HG02588 (cell line): ENCODE results near the gene VSTM5.

Source experiments
- ATAC-seq: cut with Tn5 transposase; IDR thresholded peaks from one replicate; pipeline ENCODE4 v1.9.1; 2021; ENCODE audit warnings: mild to moderate bottlenecking, moderate library complexity; ENCODE audit not compliant: unreplicated experiment

The VSTM5 gene

DNA sequence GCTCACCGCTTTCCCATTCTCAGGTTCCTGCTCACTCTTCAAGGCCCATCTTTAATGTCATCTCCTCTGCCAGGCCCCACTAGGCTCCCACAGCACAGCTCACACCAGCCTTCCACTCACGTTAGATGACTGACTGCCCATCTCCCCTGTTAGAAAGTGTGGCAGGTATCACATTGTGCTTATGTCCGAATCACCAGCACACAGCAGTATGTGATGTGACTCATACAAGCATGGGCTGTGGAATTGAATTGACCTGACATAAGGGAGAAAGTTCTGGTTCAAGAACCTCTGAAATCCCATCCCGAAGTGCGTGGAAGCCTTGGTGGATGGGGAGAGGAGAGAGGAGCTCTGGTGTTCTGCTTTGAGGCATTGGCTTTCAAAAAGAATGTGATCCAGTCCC lies 6.5 kb downstream of the VSTM5 start:
- no peak for ATAC-seq

DNA sequence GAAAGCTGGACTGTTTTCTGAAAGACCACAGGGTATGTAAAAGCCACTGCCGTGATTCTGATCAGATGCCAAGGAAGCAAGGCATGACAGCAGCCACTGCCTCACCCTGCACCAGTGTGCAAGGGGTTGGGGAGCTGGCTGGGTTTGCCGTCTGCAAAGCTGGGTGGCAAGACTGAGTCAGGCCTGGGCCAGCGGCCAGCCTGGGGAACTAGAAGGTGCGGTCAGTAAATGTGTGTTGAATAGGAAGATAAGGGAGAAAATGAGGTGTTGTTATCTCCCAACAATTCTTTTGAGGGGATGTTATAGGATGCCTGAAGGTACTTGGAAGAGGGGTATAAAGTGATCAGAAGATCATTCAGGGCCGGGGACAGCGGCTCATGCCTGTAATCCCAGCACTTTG lies 8.0 kb downstream of the VSTM5 start:
- no peak for ATAC-seq

DNA sequence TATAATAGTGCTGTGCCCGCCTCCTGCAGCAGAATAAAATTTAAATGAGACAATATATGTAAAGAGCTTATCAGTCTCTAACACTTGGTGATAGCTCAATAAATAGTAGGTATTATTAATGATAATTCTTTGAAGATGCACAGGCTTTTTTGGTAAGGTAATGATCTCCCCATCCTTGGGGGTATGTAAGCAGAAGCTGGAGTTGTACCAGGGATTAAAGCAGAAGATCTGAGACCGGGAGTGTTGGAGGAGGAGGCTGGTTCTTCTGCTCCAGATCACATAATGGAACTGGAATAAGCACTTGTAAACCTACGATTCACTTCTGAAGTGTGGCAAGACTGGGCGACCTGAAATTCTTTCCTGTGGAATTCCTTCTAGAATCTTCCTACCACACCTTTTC lies 8.4 kb downstream of the VSTM5 start:
- no peak for ATAC-seq

DNA sequence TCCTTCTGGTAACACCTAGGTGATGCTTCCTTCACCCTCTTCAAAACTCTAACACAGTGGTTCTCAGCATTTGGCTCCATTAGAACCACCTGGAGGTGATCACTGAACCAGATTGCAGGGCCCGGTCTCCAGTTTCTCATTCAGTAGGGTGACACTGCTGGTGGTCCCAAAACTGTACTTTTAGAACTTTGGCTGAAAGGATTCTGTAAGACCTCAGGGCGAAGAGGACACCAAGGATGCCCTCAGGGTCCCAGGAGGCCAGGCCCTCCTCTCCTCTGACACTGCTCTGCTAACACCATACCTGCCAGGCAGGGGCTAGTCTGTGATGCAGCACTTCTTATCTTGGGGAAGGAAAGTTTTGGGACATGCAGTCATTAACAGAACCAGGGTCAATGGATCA lies 9.0 kb downstream of the VSTM5 start:
- no peak for ATAC-seq

DNA sequence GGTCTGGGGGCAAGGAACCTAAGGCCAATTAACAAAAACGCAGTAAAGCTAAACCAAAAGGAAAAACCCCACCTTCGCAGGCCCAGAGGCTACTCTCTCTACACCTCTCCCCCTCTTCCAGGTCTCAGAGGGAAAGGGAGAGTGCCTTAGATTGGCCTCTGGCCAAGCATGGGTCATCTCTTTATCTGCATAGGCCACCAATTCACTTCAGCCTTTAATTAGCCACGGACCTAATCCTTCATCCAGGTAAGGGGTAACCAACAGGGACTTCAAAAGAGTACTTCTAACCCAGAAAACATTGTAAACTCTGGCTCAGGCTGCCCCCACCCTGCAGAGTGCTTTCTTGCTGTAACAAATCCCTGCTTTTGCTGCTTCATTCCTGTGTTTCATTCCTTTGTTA lies 9.4 kb downstream of the VSTM5 start:
- no peak for ATAC-seq

DNA sequence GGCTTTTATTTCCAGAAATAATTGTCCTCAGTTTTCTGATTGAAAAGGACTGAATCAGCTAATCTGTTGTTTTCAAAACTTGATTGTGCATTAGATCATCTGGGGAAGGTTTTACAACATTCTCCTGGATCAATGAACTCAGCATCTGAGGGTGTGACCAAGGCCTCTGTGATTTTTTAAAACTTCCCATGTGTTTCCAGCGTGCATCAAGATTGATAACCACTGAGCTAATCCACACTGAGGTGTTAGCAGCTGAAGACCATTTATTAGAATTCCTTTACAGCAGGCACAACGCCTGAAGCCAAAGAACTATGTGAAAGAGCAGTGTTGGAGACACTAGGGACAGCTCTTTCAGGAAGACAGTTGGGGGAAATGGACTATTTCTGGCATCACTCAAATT lies 10.2 kb downstream of the VSTM5 start:
- no peak for ATAC-seq

DNA sequence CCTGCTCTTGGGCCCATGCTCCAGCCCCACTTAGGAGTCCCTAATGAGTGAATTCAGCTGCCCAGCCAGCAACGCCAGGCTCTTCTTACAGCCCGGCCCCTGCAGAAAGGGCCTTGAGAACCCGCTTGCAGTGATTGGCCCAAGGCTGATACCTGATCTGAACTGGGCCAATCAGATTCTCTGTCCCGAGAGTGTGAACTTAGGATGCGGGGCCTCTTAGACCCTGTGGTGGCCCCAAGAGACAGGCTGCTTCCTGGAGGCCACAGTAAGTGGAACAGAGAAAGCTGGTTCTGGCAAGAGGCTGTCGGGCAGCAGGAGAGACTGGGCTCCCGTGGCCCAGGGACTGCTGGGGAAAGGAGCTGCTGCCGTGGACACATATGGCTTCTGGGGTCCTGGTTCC lies 11.5 kb downstream of the VSTM5 start:
- ATAC-seq: no peak

DNA sequence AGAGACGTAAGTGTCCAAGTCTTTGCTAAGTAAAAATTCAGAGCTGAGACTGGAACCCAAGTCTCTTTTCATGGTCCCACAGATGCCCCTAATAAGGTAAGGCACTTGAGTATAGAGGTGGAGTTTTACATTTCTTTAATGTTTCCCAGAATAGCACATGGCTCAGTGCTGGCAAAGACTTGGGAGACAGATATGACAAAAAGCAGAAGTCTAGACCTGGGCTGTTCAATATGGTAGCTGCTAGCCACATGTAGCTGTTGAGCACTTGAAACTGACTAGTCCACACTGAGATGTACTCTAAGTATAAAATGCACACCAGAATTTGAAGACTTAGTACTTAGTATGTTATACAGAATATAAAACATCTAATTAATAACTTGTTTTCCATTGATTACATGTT lies 17.6 kb downstream of the VSTM5 start:
- no peak for ATAC-seq

DNA sequence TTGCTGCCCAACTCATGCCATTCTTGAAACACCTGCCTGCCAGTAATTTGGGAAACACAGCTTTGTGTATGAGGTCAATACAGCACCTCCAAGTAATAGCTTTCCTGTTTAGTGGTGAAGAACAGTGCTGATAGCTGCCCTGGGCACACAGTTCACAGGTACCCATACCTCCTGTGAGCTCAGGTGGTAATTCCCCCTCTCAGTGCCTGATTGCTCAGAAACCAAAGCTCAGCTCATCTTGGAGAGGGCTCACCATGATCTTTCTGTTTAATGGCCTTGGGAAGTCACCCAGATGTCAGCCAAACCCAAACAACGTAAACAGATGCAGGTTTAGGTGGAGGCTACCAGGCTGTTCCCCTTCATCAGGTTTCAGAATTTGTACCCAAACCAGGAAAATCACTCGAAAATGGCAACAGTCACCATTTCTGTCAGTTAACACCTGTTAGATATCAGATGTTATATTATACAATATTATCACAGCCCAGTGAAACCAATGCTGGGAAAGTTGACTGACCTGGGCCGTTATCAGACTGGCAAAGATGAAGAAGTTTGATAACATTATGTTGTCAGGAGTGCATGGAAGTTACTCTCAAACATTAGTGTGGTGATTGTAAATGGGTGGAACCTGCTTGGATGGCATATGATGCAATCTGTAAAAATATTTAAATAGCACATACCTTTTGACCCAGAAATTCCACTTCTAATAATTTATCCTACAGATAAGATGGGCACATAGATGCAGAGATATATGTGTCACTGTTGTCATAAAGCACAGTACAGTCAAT lies 18.9 kb downstream of the VSTM5 start:
- ATAC-seq: no peak

DNA sequence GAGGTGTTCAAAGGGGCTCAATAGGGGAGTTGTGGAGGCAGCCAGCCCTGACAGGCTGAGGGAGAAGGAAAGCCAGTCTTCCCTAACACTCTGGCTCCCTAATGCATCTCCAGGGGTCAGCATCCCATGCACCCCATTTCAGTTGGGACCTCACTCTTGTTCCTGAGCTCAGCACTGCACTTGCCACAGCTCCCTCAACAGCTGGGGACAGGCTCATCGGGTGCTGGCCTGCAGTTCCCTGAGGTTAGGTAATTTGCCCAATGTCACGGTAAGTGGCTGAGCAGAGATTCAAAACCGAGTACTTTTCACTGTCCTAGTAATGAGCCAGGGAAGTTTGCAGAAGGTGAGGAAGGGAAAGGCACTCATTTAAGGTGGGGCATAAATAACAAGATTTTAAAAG lies 20.8 kb downstream of the VSTM5 start:
- no peak for ATAC-seq

DNA sequence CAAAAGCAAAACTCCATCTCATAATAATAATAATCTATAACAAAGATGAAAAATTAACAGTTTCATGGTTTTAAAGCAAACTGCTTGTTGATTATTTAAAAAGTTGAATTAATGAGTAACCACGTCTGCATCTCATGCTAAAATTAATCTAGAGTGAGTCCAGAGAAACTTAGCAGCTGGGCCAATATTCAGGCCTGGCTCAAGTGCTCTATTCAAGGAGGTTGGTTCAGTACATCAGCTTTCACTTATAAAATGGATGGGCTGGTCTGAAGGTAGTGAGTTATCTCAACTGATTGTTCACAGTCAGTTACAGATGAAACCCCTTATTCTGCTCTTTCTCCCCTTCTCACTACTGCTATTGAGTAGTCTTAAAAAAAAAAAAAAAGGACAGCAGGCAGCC lies 23.1 kb downstream of the VSTM5 start:
- ATAC-seq: no peak

DNA sequence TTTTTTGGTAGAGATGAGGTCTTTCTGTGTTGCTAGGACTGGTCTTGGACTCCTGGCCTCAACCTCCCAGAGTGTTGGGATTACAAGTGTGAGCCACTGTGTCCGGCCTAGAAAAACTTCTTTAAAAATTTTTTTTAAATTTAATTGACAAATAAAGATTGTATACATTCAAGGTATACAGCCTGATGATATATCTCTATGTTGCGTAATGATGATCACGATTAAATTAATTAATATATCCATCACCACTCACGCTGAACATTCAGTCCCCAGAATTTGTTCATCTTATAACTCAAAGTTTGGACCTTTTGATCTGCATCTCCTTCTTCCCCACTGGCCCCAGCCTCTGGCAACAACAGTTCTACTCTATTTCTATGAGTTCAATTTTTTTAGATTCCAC lies 27.2 kb downstream of the VSTM5 start:
- ATAC-seq: no peak

DNA sequence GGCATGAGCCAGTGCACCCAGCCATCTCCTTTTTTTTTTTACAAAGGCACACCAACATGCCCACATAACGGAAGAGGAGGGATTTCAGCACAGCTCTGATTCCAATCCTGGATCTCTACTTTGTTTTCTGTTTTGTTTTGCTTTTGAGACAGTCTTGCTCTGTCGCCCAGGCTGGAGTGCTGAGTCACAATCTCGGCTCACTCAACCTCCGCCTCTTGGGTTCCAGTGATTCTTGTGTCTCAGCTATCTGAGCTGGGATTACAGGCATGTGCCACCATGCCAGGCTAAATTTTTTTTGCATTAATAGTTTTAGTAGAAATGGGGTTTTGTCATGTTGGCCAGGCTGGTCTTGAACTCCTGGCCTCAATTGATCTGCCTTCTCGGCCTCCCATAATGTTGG lies 28.1 kb downstream of the VSTM5 start:
- ATAC-seq: no peak

DNA sequence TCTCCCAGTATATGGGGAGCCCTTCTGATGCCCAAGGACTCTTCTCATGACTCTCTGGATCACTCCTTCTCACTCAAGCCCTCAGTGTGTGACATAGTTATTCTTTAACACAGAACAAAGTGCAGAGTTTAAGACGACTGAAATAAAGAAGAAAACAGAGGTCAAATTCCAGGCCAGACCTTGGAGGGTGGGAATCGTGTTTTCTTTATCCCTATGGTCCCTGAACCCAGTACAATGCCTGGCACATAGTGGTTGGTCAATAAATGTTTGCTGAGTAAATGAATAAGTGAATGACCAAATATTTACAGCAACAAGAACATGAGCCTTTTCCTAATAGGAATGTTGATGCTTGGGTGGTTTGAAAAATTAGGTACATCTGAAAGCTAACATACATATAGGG lies 28.8 kb downstream of the VSTM5 start:
- no peak for ATAC-seq

DNA sequence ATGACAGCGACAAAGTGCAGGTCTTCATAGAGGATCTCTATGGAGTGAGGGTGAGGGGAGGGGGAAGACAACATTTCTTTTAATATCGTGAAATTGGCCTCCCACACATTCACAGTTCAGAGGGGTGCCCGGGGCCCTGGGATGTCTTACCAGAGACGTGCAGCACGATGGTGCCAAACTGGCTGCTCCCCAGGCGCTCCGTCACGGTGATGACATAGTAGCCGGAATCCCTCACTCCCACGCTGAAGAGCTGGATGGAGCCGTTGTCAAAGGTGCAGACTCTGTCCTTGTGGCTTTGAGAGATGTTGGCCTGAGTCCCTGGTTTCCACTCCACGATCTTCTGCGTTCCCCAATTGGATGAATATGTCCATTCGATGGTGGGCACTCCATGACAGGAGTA lies 29.6 kb downstream of the VSTM5 start:
- no peak for ATAC-seq

DNA sequence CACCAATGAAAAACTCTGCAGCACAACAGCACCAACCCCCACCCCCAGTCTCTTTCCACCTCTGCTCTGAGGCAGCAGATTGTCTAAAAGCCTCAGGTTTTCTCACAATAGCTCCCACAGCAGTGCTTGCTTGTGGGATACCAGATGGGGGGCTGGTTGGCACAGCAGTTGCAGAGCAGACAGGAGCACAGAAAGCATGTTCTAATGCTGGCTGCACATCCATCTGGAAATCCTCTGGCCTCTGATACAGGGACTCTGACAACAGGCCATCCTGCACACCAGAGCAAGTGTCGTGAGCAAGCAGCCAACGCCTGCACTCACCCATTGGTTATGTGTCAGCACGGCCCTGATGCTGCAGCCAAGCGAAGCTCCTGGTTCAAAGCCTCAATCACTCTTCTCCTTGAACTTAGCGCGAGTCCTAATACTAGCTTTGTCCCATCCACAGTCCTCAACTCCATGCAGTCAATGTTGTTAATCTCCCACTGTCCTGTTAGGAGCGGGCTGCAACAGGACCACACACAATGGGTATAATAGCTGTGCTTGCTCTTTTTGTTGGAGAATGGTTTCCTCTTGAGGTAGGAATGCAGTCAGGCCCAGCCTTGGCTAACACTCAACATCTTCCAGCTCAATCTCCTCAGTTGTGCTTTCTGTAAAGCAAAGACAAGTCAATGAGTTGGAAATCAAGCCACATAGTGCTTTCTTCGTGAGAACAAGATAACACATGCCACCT lies 30.3 kb downstream of the VSTM5 start:
- no peak for ATAC-seq

DNA sequence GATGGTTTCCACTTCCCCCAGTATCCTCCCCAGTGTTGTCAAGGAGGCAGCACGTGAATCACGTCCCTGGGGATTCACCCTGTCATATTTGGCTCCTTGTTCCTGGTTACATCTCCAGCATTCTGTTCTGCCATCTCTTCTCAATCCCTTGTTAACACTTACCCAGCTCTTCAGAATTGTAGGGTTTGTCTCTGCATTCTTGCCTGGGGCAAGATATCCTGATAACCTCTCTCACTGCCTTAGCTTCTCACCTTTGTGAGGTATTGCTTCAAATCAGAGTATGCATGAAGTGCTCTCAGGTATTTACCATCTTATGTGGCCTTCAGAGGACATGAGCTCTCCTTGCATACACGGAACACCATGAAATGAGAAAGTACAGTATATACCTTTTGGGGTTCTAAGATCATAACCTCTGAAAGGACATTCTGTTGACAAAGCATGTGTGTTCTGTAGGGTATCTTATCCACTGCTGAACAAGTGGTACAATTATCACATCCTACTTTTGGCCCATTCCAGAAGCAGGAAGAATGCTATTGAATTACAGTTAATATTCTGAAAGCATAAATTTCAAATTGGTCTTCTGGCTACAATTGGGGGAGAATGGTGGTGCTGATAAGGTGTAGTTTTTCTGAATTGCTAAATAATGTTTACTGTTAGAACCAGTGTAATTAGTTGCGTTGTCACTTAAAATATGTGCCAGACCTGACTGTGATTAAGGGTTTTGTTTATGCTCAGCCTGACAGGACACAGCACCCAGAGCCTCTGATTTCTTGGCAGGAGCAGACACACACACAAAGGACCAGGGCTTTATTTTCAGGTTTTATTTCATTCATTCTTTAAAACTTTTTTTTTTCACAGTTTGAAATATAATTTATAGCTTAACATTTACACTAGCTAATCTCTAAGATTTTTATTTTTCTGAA lies 32.7 kb downstream of the VSTM5 start:
- no peak for ATAC-seq

DNA sequence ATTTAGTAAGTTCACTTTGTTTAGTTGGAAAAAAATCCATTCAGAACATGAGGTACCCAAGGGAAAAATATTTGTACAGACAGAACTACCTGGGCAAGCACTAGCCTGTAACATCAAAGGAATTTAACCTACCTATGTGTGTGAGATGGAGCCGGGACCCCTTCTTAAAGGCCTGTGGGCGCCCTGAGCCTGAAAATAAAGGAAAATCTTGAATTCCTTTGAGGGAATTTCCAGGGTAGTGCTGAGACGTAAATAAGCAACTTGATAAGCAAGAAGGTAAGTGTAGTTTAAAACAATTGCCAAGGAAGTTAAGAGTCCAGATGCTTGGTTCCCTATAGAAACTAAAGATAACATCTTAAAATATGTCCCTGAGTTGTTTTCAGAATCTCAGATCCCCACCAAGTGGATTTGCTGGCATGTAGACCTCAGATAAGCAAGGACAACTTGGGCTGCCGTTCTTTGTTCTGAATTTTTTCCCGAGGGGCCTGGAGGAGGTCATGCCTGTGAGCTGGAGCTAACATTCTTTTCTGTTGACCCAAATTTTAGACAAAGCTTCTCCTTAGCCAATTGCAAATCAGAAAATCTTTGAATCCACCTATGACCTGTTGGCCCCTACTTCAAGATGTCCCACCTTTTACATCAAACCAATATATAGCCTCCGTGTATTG lies 35.3 kb downstream of the VSTM5 start:
- ATAC-seq: no peak

DNA sequence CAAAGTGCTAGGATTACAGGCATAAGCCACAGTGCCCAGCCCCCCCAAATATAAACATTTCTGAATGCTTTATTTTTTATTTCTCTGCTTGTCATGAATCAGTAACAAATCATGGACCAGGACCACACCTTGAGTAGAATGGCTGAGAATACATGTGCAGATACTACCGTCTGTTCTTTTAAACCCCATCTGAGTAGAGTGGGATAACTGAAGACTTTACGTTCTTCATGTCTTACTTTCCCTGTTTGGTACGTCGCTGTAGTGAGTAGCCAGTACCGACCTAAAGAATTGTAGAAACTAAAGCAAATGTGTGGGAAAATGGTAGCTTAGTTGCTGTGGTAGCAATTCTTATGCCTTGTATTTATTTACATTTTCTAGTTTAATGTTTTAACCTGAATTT lies 36.4 kb downstream of the VSTM5 start:
- no peak for ATAC-seq

DNA sequence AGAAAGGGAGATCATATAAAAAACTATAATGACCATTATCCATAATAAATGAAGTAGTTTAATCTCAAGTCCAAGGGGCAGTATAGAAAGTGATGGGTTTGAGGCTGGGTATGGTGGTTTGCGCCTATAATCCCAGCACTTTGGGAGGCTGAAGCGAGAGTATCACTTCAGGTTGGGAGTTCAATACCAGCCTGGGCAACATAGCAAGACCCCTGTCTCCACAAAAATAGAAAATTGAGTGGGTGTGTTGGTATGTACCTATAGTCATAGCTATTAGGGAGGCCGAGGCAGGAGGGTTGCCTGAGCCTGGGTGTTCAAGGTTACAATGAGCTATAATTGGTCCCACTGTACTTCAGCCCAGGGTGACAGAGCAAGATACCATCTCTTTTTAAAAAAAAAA lies 42.4 kb downstream of the VSTM5 start:
- ATAC-seq: no peak

DNA sequence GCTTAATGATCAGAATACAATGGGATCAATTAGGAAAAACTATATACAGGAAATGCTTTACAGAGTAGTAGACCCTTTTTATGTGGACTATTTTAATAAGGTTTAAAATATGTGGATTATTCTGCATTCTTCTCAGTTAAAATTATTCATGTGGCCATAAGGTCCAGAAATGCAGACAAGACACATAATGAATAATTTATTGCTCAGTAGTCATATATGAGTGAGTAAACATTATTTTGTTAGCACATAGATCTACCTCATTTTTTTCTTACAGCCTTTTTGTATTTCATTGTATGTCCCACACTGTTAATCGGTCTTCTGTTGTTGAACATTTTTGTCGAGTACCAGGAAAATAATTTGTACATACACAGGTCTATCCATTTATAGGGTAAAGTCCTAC lies 45.5 kb downstream of the VSTM5 start:
- no peak for ATAC-seq
